ENCODE data around the gene PAIP2. TPM values are rescaled to one million over a fixed set of nuclear protein-coding genes. Genes with fewer than 3 reads are reported as not detected.

The PAIP2 gene
- total RNA-seq, 1 experiment from 2014 or later: 108 TPM

DNA sequence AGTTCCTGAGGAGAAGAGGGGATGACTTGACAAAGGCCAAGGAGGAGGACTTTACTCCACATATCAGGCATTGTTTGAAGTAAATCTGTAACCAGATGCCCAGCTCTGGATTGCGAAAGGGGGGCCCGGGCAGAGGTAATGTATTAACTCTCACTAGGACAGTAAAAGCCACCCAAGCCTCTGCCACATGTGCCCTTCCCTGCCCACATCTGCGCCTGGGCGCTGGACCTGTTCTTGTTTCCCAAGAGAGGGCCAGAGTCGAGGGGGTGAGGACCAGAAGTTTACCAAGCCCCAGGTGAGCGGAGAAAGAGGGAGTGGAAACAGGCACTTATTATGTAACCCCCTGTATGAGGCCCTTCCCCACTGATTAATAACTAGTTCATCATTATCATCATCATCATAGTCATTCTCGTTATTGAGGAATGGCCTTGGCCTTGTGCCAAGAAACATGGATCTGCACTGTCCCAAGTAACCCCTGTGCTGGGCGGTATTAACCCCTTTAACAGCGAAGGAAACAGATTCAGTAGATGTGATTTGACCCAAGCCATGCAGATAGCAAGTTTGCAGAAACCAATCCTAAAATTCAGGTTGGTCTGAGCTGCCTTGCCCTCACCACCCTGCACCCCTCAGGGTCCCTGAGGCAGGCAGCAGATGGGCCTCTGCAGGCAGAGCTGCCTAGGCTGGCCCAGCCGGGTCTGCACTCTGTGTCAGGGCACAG, 41.8 kb downstream of the PAIP2 start, which contains the start of gene SLC23A1:
Gene SLC23A1, minus strand, starts transcription at position 23 of the 718 bp plus-strand sequence. CDS start 44 bp downstream, outside the sequence.
- Histone ChIP-seq H3K36me3 (ENCODE audit: control insufficient read depth in 1 of 2, insufficient read depth in 2 of 2, low read length in 2 of 2) (no peaks in the 10 kb centered on the region), H3K9me3 (ENCODE audit: control insufficient read depth in 1 of 2, insufficient read depth in 1 of 2, low read depth in 1 of 2, low read length in 2 of 2) (no peaks in the 10 kb centered on the region), H3K4me2 (ENCODE audit: low read length) (no peak within 1 kb of the TSS), H3K9ac (ENCODE audit: low read length) (no peak within 1 kb of the TSS), H3K27ac (ENCODE audit: low read depth, low read length) (no peak within 1 kb of the TSS), H3K4me3 (replicated peaks in 1 of 2; ENCODE audit: low read depth in 1 of 2, low read length in 2 of 2) (no peak within 1 kb of the TSS), H3K79me2 (ENCODE audit: insufficient read depth, low read length) (no peaks in the 10 kb centered on the region), H4K20me1 (ENCODE audit: insufficient read depth) (no peaks in the 10 kb centered on the region), H3K4me1 (ENCODE audit: control insufficient read depth in 1 of 2, insufficient read depth in 2 of 2, low read length in 2 of 2) (peaks cover 4 to 9% of the 10 kb centered on the region in 2 experiments; a peak in 2 of 4 replicates), H3K27me3 (ENCODE audit: insufficient read depth, low read length) (no peaks in the 10 kb centered on the region), H3K9me2 (ENCODE audit: insufficient read depth) (no peaks in the 10 kb centered on the region), H2AFZ (ENCODE audit: low read depth, low read length, poor library complexity, severe bottlenecking) (no peak within 1 kb of the TSS)
- CTCF ChIA-PET: no interaction called here
- intact Hi-C loops (cut with micrococcal nuclease): no loop called here
- ATAC-seq (no peak), DNase-seq (ENCODE audit: low read depth, low spot score) (no peak)
- TF ChIP-seq EGR1 (IDR thresholded peaks at IDR 0.05; ENCODE audit: low read depth): no peak
- no peak for TF ChIP-seq EZH2 (IDR thresholded peaks at IDR 0.05)
- TF ChIP-seq SIN3A (IDR thresholded peaks at IDR 0.05; ENCODE audit: low read depth): no peak
- POLR2A ChIA-PET: no interaction called here
- RAD21 ChIA-PET (ENCODE audit: low non-redundant PET in 1 of 2, low total read pairs in 2 of 2, uncharacterized antibody in 2 of 2, unreplicated experiment in 2 of 2): no interaction called here
- BruUV-seq (replicated peaks): no TSS peak

DNA sequence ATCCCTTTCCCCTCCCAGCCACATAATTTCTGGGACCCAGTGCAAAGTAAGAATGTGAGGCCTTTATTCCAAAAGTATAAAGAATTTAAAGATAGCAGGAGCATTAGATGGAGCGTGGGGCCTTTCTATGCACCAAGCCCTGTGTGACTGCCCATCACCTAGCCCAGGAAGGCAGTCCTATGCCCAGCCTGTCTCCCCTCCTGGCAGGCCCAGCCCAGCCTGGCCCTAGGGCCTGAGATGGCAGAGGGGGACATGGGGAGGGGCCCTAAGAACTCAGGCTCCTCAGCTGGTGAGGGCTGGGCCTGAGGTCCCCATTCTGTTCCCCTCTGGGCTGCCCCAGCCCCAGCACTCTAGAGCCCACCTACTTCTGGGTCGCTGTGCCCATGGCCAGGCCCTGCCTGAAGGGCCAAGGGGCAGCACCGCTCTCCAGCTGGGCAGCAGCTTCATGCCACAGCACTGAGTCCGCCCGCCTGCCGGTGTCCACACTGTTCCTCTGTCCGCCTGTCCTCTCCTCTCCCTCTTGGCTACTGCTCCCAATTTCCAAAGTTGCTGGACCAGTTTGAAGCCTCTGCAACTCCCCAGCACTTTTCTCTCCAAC, 42.4 kb downstream of the PAIP2 start:
- Histone ChIP-seq H3K36me3 (ENCODE audit: control insufficient read depth in 1 of 2, insufficient read depth in 2 of 2, low read length in 2 of 2) (no peaks in the 10 kb centered on the region), H3K9me2 (ENCODE audit: insufficient read depth) (no peaks in the 10 kb centered on the region), H3K4me2 (ENCODE audit: low read length) (no peak overlapping the region), H4K20me1 (ENCODE audit: insufficient read depth) (no peaks in the 10 kb centered on the region), H3K4me1 (ENCODE audit: control insufficient read depth in 1 of 2, insufficient read depth in 2 of 2, low read length in 2 of 2) (peaks cover 6 to 9% of the 10 kb centered on the region in 2 experiments; a peak in 2 of 4 replicates), H3K27me3 (ENCODE audit: insufficient read depth, low read length) (no peaks in the 10 kb centered on the region), H3K79me2 (ENCODE audit: insufficient read depth, low read length) (no peaks in the 10 kb centered on the region), H3K4me3 (replicated peaks in 1 of 2; ENCODE audit: low read depth in 1 of 2, low read length in 2 of 2) (no peak overlapping the region), H2AFZ (ENCODE audit: low read depth, low read length, poor library complexity, severe bottlenecking) (no peak overlapping the region), H3K9ac (ENCODE audit: low read length) (no peak overlapping the region), H3K27ac (ENCODE audit: low read depth, low read length) (no peak overlapping the region), H3K9me3 (ENCODE audit: control insufficient read depth in 1 of 2, insufficient read depth in 1 of 2, low read depth in 1 of 2, low read length in 2 of 2) (no peaks in the 10 kb centered on the region)
- RAD21 ChIA-PET (ENCODE audit: low non-redundant PET in 1 of 2, low total read pairs in 2 of 2, uncharacterized antibody in 2 of 2, unreplicated experiment in 2 of 2): no interaction called here
- CTCF ChIA-PET: no interaction called here
- ATAC-seq: no peak
- intact Hi-C loops (cut with micrococcal nuclease): no loop called here
- POLR2A ChIA-PET: no interaction called here
- TF ChIP-seq, protein P1, sequence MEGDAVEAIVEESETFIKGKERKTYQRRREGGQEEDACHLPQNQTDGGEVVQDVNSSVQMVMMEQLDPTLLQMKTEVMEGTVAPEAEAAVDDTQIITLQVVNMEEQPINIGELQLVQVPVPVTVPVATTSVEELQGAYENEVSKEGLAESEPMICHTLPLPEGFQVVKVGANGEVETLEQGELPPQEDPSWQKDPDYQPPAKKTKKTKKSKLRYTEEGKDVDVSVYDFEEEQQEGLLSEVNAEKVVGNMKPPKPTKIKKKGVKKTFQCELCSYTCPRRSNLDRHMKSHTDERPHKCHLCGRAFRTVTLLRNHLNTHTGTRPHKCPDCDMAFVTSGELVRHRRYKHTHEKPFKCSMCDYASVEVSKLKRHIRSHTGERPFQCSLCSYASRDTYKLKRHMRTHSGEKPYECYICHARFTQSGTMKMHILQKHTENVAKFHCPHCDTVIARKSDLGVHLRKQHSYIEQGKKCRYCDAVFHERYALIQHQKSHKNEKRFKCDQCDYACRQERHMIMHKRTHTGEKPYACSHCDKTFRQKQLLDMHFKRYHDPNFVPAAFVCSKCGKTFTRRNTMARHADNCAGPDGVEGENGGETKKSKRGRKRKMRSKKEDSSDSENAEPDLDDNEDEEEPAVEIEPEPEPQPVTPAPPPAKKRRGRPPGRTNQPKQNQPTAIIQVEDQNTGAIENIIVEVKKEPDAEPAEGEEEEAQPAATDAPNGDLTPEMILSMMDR (IDR thresholded peaks at IDR 0.05 in 2 of 3, conservative IDR thresholded peaks at IDR 0.05 in 1 of 3; ENCODE audit: borderline replicate concordance in 1 of 3, insufficient read depth in 1 of 3, low read depth in 2 of 3, low read length in 2 of 3): no peak
- no peak for TF ChIP-seq FOSL1 (IDR thresholded peaks at IDR 0.05; ENCODE audit: low read depth)
- no peak for TF ChIP-seq EGR1 (IDR thresholded peaks at IDR 0.05; ENCODE audit: low read depth)
- TF ChIP-seq, protein P2, sequence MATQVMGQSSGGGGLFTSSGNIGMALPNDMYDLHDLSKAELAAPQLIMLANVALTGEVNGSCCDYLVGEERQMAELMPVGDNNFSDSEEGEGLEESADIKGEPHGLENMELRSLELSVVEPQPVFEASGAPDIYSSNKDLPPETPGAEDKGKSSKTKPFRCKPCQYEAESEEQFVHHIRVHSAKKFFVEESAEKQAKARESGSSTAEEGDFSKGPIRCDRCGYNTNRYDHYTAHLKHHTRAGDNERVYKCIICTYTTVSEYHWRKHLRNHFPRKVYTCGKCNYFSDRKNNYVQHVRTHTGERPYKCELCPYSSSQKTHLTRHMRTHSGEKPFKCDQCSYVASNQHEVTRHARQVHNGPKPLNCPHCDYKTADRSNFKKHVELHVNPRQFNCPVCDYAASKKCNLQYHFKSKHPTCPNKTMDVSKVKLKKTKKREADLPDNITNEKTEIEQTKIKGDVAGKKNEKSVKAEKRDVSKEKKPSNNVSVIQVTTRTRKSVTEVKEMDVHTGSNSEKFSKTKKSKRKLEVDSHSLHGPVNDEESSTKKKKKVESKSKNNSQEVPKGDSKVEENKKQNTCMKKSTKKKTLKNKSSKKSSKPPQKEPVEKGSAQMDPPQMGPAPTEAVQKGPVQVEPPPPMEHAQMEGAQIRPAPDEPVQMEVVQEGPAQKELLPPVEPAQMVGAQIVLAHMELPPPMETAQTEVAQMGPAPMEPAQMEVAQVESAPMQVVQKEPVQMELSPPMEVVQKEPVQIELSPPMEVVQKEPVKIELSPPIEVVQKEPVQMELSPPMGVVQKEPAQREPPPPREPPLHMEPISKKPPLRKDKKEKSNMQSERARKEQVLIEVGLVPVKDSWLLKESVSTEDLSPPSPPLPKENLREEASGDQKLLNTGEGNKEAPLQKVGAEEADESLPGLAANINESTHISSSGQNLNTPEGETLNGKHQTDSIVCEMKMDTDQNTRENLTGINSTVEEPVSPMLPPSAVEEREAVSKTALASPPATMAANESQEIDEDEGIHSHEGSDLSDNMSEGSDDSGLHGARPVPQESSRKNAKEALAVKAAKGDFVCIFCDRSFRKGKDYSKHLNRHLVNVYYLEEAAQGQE (IDR thresholded peaks at IDR 0.05; ENCODE audit: low read depth): no peak
- no peak for TF ChIP-seq ZFX (IDR thresholded peaks at IDR 0.05)
- no peak for TF ChIP-seq RAD21 (IDR thresholded peaks at IDR 0.05; ENCODE audit: low read depth)
- BruUV-seq (replicated peaks): no TSS peak
- DNase-seq (ENCODE audit: low read depth, low spot score): no peak

Measured in HCT116 (cell line).